ENCODE measurements around the gene WNT7B.

DNA sequence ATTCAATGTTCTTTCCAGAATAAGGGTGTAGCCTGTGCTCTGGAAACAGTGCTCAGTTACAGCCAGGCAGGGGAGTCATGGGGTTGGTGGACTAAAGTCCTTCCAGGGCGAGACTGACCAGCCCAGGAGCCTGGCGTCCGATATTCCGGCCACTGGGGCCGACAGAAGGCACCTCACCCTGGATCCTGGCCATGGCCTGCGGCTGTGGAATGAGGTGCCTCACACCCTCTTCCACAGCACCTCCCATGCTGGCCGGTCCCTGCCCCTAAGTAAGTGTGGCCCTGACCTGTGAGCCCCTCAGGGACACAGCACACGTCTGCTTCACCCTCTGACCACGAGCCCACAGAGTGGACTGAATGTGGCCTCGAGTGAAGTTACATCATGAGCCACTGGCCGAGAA lies 50.5 kb downstream of the WNT7B start:
- TF ChIP-seq LEF1 (IDR thresholded peaks at IDR 0.05; ENCODE audit: borderline replicate concordance), result no peak
- TF ChIP-seq BHLHE40 (IDR thresholded peaks at IDR 0.05; ENCODE audit: borderline replicate concordance), result no peak
- no peak for TF ChIP-seq TARDBP (IDR thresholded peaks at IDR 0.05)
- no peak for TF ChIP-seq ELF4 (IDR thresholded peaks at IDR 0.05)
- no peak for TF ChIP-seq ZNF384 (IDR thresholded peaks at IDR 0.05)
- no peak for TF ChIP-seq FOXM1 (IDR thresholded peaks at IDR 0.05; ENCODE audit: borderline replicate concordance)
- no peak for TF ChIP-seq SP1 (IDR thresholded peaks at IDR 0.05)
- no peak for TF ChIP-seq HDGF (IDR thresholded peaks at IDR 0.05; ENCODE audit: borderline replicate concordance)
- no peak for TF ChIP-seq SUZ12 (IDR thresholded peaks at IDR 0.05)

Data from HEK293T (cell line).